GM18873 (cell line): ENCODE measurements around the gene ASIC1.
A peak's percentile ranks its signal among the peaks of the same experiment; 100 is the strongest.

Experiments used
- ATAC-seq: cut with Tn5 transposase; IDR thresholded peaks from one replicate; pipeline ENCODE4 v1.9.1; 2021; ENCODE audit warnings: mild to moderate bottlenecking, moderate library complexity, moderate number of reproducible peaks; ENCODE audit not compliant: unreplicated experiment, low FRiP score

The ASIC1 gene

DNA sequence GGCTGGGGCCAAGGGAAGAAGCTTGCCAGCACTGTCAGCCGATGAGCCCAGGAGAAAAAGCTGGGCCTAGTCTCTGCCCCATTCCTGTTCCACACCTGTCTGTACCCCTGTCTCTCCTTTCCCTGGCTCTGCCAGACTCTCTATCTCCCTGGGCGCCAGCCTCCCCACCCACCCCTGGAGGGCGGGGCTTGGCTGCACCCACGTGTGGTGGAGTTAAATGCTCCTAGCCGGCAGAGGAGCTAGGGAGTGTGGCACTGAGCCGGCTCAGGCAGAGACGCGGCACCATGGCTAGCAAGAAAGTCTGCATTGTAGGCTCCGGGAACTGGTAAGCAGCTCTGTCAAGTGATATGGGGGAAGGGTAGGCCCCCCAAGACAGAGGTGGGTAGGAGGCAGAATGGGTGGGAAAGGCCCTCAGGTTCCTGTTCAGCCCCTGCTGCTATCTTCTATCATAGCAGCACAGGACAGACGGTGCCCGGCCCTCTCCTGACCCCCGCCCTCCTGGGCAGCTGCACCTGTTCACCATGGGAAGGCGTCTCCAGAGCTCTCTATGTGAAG lies 46.4 kb downstream of the ASIC1 start, which contains the start of gene GPD1:
Gene GPD1 (plus strand): TSS at position 242 of the 555 bp plus-strand sequence. CDS start 43 bp downstream, at position 285.
- ATAC-seq = no peak

GRCh38 chr12:50104417-50105366 lies 47.3 kb downstream of the ASIC1 start:
- ATAC-seq = no peak

DNA sequence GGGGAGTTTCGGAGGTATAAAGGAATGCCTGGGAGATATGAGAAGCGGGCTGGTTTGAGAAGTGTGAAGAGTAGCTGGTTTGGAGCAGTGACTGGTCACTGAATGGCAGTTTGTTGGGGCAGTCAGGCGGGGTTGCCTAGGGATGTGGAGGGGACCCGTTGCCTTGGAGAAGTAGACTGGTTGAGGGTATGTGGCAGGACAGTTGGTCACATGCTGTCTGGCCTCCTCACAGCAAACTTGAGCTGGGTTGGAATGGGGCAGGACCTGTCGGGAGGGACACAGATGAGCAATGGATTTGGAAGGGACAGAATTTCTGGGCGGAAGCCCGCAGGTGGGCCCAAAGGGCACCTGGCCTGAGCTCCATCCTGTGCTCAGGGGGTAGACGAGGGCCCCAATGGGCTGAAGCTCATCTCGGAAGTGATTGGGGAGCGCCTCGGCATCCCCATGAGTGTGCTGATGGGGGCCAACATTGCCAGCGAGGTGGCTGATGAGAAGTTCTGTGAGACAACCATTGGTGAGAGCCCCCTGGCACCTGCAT lies 48.6 kb downstream of the ASIC1 start:
- no peak for ATAC-seq

GRCh38 chr12:50106907-50107306 lies 49.5 kb downstream of the ASIC1 start:
- no peak for ATAC-seq

GRCh38 chr12:50107416-50108268 lies 50.2 kb downstream of the ASIC1 start:
- ATAC-seq = no peak

DNA sequence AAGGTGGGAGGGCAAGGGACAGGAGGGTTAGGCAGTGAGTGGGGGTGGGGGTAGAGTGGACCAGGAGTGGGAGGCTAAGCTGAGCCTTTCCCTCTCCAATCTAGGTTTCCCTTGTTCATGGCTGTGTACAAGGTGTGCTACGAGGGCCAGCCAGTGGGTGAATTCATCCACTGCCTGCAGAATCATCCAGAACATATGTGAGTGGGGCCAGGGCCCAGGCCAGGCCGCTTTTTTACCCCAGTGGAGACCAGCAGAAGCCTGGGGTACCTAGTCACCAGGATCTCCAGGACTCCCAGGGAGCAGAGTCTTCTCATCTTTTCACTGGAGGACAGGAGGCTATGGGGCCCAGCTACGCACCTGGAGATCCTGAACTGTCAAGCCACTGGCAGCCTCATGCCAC lies 51.9 kb downstream of the ASIC1 start:
- ATAC-seq = no peak

- no peak for ATAC-seq
These were observed 52.8 kb downstream of the ASIC1 start for GRCh38 chr12:50110127-50110761.

DNA sequence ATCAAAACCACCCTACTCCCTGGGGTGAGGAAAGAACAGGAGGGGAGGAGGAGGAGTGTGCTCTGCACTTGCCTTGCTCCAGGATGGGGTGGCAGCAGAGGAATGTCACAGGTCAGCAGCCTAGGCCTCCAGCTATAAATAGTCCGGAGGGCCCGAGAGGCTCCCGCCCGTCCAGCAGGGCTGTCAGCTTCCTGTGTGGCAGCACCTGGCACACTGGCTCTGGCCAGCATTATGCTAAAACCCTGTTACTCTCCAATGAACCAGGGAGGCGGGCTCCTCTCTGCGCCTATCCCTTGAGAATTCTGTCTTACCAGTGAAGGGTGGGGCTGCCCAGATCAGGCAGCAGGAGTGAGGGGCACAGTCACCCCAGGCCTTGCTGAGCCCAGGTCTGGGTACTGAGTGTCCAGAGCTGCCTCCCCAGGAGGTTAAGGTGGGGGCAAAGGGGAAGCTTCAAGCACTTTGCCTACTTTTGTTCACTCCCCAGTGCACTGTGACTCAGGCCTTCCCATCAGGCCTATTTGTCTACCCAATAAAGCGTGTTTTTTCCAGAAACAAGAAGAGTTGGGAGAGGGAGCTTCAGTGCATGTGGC lies 53.5 kb downstream of the ASIC1 start:
- ATAC-seq = no peak

GRCh38 chr12:50111395-50111692 lies 53.9 kb downstream of the ASIC1 start:
- no peak for ATAC-seq

- peak; percentile 90 for ATAC-seq
These were observed 54.5 kb downstream of the ASIC1 start, which contains the start of gene COX14 for GRCh38 chr12:50111693-50112455. TSS of gene COX14 (plus strand) at chr12:50112236. CDS start at chr12:50120044, 7,808 bp downstream.

- no peak for ATAC-seq
These were observed 55.2 kb downstream of the ASIC1 start for GRCh38 chr12:50112456-50113218.

- no peak for ATAC-seq
These were observed 59.7 kb downstream of the ASIC1 start for GRCh38 chr12:50117057-50117622.

DNA sequence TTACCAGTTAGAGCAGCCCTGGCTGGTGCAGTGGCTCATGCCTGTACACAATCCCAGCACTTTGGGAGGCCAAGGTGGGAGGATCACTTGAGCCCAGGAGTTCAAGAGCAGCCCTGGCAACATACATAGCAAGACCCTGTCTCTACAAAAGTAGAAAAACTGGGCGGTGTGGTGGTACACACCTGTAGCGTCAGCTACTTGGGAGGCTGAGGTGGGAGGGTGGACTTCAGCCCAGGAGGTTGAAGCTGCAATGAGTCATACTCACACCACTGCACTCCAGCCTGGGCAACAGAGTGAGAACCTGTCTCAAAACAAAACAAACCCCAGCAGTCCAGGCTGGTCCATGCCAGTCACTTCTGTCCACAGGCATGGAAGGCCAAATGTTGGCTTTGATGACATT lies 62.0 kb downstream of the ASIC1 start:
- no peak for ATAC-seq

GRCh38 chr12:50120521-50120920 lies 63.1 kb downstream of the ASIC1 start:
- ATAC-seq = no peak

DNA sequence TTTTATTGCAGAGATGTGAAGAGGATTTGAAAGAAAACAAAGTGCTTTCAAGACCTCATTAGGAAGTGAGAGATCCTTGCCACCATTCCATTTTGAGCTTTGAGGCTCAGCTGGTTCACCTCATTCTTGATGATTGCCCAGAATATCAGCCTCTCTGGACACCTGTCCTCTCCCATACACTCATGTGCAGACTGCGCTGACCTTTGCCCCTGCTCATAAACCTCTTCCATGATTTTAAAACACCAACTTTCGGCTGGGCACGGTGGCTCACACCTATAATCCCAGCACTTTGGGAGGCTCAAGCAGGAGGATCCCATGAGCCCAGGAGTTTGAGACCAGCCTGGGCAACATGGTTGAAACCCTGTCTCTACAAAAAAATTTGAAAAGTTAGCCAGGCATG lies 63.6 kb downstream of the ASIC1 start:
- ATAC-seq = no peak

DNA sequence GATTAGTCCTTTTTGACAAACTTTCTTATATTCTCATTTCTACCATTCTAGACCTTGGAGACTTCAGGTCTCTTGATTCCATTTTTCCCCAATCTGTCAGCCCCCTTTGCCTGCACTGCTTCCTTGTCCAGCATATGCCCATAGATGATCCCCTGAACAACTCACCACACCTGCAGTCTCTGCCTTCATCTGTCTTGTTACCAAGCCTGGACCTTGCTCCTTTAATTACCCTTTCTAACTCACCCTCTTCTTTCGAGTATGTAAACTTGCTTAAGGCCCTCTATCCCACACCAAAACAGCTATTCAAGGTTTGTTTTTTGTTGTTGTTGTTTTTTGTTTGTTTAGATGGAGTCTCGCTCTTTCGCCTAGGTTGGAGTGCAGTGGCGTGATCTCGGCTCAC lies 64.2 kb downstream of the ASIC1 start:
- ATAC-seq = no peak

DNA sequence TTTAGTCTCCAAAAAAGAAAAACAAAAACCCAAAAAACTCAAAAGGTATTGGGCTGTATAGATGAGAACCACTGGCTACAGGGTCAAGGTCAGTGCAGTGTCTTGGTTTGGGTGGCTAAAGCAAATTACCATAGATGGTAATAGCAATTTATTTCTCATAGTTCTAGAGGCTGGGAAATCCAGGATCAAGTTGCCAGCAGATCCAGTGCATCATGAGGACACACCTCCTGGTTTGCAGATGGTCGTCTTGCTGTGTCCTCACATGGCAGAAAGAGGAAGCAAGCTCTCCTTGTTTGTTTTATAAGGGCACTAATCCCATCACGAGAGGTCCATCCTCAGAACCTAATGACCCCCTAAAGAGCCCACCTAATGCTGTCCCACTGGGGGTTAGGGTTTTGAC lies 65.8 kb downstream of the ASIC1 start:
- no peak for ATAC-seq

GRCh38 chr12:50127546-50127945 lies 70.2 kb downstream of the ASIC1 start:
- ATAC-seq = no peak
